OCI-LY3 (cell line): ENCODE data around the gene LRP1B.

Experiments
- CTCF ChIP-seq: fragments of 200-600, 300-600 bp; sonication (generic); IDR thresholded peaks from 2 replicates; pipeline ENCODE4 v1.5.1; 2014; ENCODE audit warnings: antibody characterized with exemption, low read length, low read depth
- EZH2phosphoT487 ChIP-seq: fragments of 200-600 bp; shearing (Covaris generic); IDR thresholded peaks from 2 replicates; pipeline ENCODE4 v1.6.1; 2018; ENCODE audit warnings: antibody characterized with exemption, mixed run types, low read depth

DNA sequence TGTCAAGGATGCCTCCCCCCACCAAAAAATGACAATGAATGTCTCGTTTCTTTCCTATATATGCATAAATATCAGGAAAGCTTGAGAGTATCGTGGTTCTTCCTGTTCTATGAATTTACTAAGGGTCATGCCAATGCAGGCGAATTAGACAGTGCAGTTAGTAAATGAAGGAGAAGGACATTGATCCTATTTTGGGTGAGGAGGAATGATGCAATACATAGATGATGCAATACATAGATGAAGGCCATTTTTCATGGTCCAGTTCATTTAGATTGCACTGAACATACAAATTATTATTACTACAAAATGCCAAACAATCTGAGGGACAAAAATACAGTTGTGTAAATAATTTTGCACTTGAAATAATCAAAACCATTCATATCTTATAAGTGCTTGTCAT, 1265.0 kb downstream of the LRP1B start:
- TF ChIP-seq CTCF (no peak), EZH2phosphoT487 (no peak)
